ENCODE results near the gene APOC3. TPM values are rescaled to one million over a fixed set of nuclear protein-coding genes. Genes with fewer than 3 reads are reported as not detected.

The APOC3 gene
- total RNA-seq, 1 experiment from 2014 or later: not detected

DNA sequence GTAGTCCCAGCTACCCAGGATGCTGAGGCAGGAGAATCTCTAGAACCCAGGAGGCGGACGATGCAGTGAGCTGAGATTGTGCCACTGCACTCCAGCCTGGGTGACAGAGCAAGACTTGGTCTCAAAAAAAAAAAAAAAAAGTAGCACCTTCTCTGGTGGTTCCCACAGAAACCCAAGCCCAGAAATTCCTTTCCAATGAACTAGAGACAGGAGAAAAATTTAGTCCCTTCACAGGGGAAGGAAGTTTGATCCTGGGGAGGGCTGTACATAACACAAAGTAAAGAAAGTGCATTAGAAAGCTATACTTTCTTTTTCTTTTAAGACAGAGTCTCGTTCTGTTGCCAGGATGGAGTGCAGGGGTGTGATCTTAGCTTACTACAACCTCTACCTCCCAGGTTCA is 33.2 kb downstream of the APOC3 start:
- Histone ChIP-seq H3K9ac (ENCODE audit: extremely low read depth, insufficient read length, low read length) (no peak overlapping the region), H3K4me2 (ENCODE audit: insufficient read depth, insufficient read length, low read length) (no peak overlapping the region), H3K79me2 (ENCODE audit: insufficient read depth, low read length) (no peaks in the 10 kb centered on the region), H3K79me1 (ENCODE audit: insufficient read depth, low read depth, low read length, poor library complexity, severe bottlenecking) (no peaks in the 10 kb centered on the region), H4K20me1 (ENCODE audit: control insufficient read depth, insufficient read depth, insufficient read length) (no peaks in the 10 kb centered on the region), H2BK20ac (ENCODE audit: low read depth, low read length, poor library complexity, severe bottlenecking) (no peak overlapping the region), H3K56ac (ENCODE audit: insufficient read length, low read depth, low read length) (no peak overlapping the region), H3K27me3 (ENCODE audit: insufficient read depth, low read length) (no peaks in the 10 kb centered on the region), H4K91ac (ENCODE audit: insufficient read length, low read depth, low read length) (no peak overlapping the region), H3K27ac (ENCODE audit: insufficient read length, low read depth, low read length) (no peak overlapping the region), H3K9me3 (ENCODE audit: control insufficient read depth, low read depth, low read length) (no peaks in the 10 kb centered on the region), H3T11ph (ENCODE audit: low read length) (no peak overlapping the region), H3K23ac (ENCODE audit: insufficient read length, low read depth, low read length) (no peak overlapping the region), H3K4me1 (ENCODE audit: insufficient read depth, low read length) (no peaks in the 10 kb centered on the region), H2AFZ (ENCODE audit: low read length) (no peak overlapping the region), H2AK5ac (ENCODE audit: insufficient read length, low read length) (no peak overlapping the region), H3K14ac (ENCODE audit: insufficient read depth, low read length) (no peak overlapping the region), H2BK12ac (ENCODE audit: insufficient read length, low read depth, low read length) (no peak overlapping the region), H4K8ac (replicated peaks; ENCODE audit: insufficient read length, low read depth, low read length) (no peak overlapping the region), H2BK15ac (ENCODE audit: low read depth, low read length) (no peak overlapping the region), H4K5ac (ENCODE audit: insufficient read length, low read depth, low read length) (no peak overlapping the region), H2BK120ac (ENCODE audit: low read depth, low read length, poor library complexity, severe bottlenecking) (no peak overlapping the region), H3K4ac (ENCODE audit: low read depth, low read length) (no peak overlapping the region), H3K18ac (ENCODE audit: insufficient read length, low read depth, low read length) (no peak overlapping the region), H2BK5ac (ENCODE audit: insufficient read length, low read length) (no peak overlapping the region), H3K23me2 (ENCODE audit: insufficient read length, low read depth, low read length, poor library complexity, severe bottlenecking) (no peaks in the 10 kb centered on the region)
- no peaks in the 10 kb centered on the region for H3K4me1 Mint-ChIP-seq
- no peak overlapping the region for H3K27ac Mint-ChIP-seq
- no peaks in the 10 kb centered on the region for H3K9me3 Mint-ChIP-seq
- no peaks in the 10 kb centered on the region for H3K27me3 Mint-ChIP-seq (ENCODE audit: low read depth)
- no peak for DNase-seq
- H3K36me3 Mint-ChIP-seq (ENCODE audit: insufficient read depth in 1 of 3, low read depth in 3 of 3): peaks cover 18 to 69% (median 64%) of the 10 kb centered on the region in 3 experiments; a peak in 6 of 7 replicates
- no peak overlapping the region for H3K4me3 Mint-ChIP-seq
- WGBS (ENCODE audit: extremely low coverage, insufficient read length, low lambda C conversion rate): no CpG with 5 or more reads among the region's 3 CpGs
- TF ChIP-seq CTCF (conservative IDR thresholded peaks at IDR 0.05): no peak
